ENCODE measurements around the gene FXYD5.
"Not testable (repeated sequence)": the region's sequence is repeated elsewhere in the genome, so short reads cannot be mapped to it uniquely, and the experiment has no call there.

Gene FXYD5

DNA sequence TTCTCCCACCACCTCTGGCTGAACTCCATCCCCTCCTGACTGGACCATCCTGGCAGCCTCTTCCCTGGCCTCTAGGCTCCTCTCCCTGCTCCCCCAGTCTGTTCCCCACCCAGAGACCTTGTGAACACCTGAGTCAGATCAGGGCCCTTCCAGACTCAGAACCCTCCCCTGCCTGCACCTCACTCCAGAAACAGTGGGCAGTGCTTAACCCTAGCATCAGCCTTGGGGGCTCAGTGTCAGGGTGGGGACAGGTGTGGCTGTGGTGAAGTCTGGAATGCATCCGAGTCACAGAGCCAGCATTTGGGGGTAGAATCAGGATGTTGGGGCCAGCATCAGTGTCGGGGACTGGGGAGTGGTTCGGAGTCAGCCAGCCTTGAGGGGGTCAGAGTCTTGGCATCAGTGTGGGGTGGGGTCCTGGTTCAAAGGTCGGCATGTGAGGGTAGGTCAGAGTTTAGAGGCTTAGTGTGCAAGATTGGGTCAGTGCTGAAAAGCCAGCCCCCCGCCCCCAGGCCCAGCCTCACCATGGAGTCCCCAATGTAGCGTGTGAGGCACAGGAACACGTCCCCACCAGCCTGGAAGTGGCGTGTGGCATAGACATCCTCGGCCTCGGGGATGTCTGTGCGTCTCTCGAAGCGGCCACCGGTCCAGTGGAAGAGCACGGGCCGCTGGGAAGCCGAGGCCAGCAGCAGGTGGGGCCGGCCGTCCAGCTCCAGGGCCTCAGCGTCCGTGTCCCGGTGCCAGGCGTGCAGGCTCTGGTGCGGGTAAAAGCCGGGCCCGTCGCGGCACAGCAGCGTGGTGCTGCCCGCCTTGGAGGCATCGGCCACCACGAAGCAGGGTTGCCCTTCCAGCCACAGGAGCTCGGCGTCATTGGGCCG, 28.5 kb upstream of the FXYD5 start:
- no peaks in the 10 kb centered on the region for H3K27me3 ChIP-seq (ENCODE audit: insufficient read depth, poor library complexity, severe bottlenecking)
- TF ChIP-seq, protein P1, sequence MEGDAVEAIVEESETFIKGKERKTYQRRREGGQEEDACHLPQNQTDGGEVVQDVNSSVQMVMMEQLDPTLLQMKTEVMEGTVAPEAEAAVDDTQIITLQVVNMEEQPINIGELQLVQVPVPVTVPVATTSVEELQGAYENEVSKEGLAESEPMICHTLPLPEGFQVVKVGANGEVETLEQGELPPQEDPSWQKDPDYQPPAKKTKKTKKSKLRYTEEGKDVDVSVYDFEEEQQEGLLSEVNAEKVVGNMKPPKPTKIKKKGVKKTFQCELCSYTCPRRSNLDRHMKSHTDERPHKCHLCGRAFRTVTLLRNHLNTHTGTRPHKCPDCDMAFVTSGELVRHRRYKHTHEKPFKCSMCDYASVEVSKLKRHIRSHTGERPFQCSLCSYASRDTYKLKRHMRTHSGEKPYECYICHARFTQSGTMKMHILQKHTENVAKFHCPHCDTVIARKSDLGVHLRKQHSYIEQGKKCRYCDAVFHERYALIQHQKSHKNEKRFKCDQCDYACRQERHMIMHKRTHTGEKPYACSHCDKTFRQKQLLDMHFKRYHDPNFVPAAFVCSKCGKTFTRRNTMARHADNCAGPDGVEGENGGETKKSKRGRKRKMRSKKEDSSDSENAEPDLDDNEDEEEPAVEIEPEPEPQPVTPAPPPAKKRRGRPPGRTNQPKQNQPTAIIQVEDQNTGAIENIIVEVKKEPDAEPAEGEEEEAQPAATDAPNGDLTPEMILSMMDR (IDR thresholded peaks at IDR 0.05; ENCODE audit: poor library complexity, severe bottlenecking): no peak

DNA sequence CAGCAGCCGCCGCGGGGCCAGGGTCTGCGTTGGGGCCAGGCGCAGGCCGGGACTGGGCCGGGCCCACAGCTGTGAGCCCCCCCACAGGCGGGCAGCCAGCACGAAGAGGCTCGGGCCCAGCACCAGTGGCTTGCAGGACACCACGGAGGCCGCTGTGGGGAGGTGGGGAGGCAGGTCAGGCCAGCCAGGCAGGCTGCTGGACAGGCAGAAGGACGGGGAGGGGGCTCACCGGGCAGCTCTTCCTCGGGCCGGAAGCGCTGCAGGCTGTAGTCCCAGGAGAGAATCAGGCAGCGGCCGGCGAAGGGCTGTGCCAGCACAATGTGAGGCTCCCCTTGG, 27.9 kb upstream of the FXYD5 start:
- TF ChIP-seq, protein P1 (IDR thresholded peaks at IDR 0.05; ENCODE audit: poor library complexity, severe bottlenecking): no peak
- no peak for DNase-seq (ENCODE audit: low spot score)
- H3K27ac ChIP-seq (ENCODE audit: poor library complexity, severe bottlenecking): no peak overlapping the region

More for the DNA sequence above, 28.5 kb upstream of the FXYD5 start:
- Histone ChIP-seq H3K4me1 (ENCODE audit: insufficient read depth, poor library complexity, severe bottlenecking) (peaks cover 45% of the 10 kb centered on the region), H3K4me3 (ENCODE audit: severe bottlenecking) (no peak overlapping the region), H3K36me3 (ENCODE audit: low read depth) (peaks cover 26% of the 10 kb centered on the region), H3K27ac (ENCODE audit: poor library complexity, severe bottlenecking) (no peak overlapping the region), H3K9me3 (ENCODE audit: severe bottlenecking) (no peaks in the 10 kb centered on the region)
- no peak for ATAC-seq (ENCODE audit: low read depth)
- no peak for DNase-seq (ENCODE audit: low spot score)

DNA sequence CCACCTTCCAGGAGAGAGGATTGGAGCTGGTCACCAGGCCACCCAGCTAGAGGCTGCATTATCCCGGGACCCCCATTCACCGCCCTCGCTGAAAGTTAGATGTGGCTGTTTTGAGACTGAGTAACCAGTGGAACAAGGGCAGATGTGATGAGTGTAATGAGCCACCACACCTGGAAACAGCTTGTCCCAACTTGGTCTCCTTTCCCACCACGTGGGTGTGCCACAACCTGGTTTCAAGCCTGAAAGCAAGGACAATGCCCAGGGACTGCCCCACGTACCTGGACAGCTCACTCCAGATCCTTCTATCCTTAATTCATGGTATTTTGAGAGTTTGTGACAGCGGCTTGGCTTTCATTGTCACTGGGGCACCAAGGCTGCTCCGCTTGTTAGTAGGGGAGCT, 26.7 kb upstream of the FXYD5 start:
- no peak for ATAC-seq (ENCODE audit: low read depth)

More for the DNA sequence above, 27.9 kb upstream of the FXYD5 start:
- no peak for ATAC-seq (ENCODE audit: low read depth)
- Histone ChIP-seq H3K27me3 (ENCODE audit: insufficient read depth, poor library complexity, severe bottlenecking) (no peaks in the 10 kb centered on the region), H3K4me3 (ENCODE audit: severe bottlenecking) (no peak overlapping the region), H3K9me3 (ENCODE audit: severe bottlenecking) (no peaks in the 10 kb centered on the region), H3K4me1 (ENCODE audit: insufficient read depth, poor library complexity, severe bottlenecking) (peaks cover 39% of the 10 kb centered on the region), H3K36me3 (ENCODE audit: low read depth) (peaks cover 20% of the 10 kb centered on the region)

DNA sequence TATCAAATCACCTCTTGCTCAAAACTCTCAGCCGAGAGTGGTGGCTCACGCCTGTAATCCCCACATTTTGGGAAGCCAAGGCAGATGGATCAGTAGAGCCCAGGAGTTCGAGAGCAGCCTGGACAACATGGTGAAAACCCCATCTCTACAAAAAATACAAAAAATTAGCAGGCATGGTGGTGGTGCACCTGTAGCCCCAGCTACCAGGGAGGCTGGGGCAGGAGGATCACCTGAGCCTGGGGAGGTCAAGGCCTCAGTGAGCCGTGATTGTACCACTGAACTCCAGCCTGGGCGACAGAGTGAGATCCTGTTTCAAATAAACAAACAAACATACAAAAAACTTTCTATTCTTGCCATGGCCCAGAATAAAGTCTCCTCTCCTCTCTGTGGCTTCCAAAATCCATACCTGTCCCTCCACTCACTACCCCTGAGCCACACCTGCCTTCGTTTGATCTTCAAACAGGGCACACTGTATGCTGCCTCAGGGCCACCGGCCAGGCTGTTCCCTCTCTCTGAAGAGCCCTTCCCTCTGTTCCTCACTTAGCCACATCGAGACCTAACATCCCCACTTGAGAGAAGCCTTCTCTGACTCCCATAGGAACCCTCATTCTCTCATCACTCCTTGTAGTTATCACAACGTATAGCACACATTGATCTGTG, 26.0 kb upstream of the FXYD5 start:
- Histone ChIP-seq H3K4me1 (ENCODE audit: insufficient read depth, poor library complexity, severe bottlenecking) (peaks cover 21% of the 10 kb centered on the region), H3K36me3 (ENCODE audit: low read depth) (peaks cover 4% of the 10 kb centered on the region; the same call in 1 of the 2 replicates), H3K4me3 (ENCODE audit: severe bottlenecking) (no peak overlapping the region), H3K27me3 (ENCODE audit: insufficient read depth, poor library complexity, severe bottlenecking) (no peaks in the 10 kb centered on the region), H3K9me3 (ENCODE audit: severe bottlenecking) (no peaks in the 10 kb centered on the region), H3K27ac (ENCODE audit: poor library complexity, severe bottlenecking) (no peak overlapping the region)
- ATAC-seq (ENCODE audit: low read depth): no peak
- no peak for DNase-seq (ENCODE audit: low spot score)
- TF ChIP-seq, protein P1 (IDR thresholded peaks at IDR 0.05; ENCODE audit: poor library complexity, severe bottlenecking): no peak

More for the DNA sequence above, 26.7 kb upstream of the FXYD5 start:
- no peak overlapping the region for H3K4me3 ChIP-seq (ENCODE audit: severe bottlenecking)
- TF ChIP-seq, protein P1 (IDR thresholded peaks at IDR 0.05; ENCODE audit: poor library complexity, severe bottlenecking): no peak
- no peak for DNase-seq (ENCODE audit: low spot score)
- no peak overlapping the region for H3K27ac ChIP-seq (ENCODE audit: poor library complexity, severe bottlenecking)
- no peaks in the 10 kb centered on the region for H3K27me3 ChIP-seq (ENCODE audit: insufficient read depth, poor library complexity, severe bottlenecking)
- H3K9me3 ChIP-seq (ENCODE audit: severe bottlenecking): no peaks in the 10 kb centered on the region
- peaks cover 8% of the 10 kb centered on the region; the same call in 1 of the 2 replicates for H3K36me3 ChIP-seq (ENCODE audit: low read depth)
- peaks cover 26% of the 10 kb centered on the region for H3K4me1 ChIP-seq (ENCODE audit: insufficient read depth, poor library complexity, severe bottlenecking)

DNA sequence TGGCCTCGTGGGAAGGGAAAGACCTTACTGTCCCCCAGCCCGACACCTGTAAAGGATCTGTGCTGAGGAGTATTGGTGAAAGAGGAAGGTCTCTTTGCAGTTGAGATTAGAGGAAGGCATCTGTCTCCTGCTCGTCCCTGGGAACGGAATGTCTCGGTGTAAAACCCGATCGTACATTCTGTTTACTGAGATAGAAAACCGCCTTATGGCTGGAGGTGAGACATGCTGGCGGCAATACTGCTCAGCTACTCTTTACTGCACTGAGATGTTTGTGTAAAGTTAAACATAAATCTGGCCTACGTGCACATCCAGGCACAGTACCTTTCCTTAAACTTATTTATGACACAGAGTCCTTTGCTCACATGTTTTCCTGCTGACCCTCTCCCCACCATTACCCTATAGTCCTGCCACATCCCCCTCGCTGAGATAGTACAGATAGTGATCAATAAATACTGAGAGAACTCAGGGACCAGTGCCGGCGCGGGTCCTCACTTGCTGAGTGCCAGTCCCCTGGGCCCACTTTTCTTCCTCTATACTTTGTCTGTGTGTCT, 24.7 kb upstream of the FXYD5 start:
- H3K36me3 ChIP-seq (ENCODE audit: low read depth); DNase-seq (ENCODE audit: low spot score); H3K9me3 ChIP-seq (ENCODE audit: severe bottlenecking); ATAC-seq (ENCODE audit: low read depth); H3K4me1 ChIP-seq (ENCODE audit: insufficient read depth, poor library complexity, severe bottlenecking); H3K27me3 ChIP-seq (ENCODE audit: insufficient read depth, poor library complexity, severe bottlenecking); H3K27ac ChIP-seq (ENCODE audit: poor library complexity, severe bottlenecking); H3K4me3 ChIP-seq (ENCODE audit: severe bottlenecking): not testable (repeated sequence)

Data from RWPE2 (cell line).